ENCODE results near the gene GALM.
A peak's percentile ranks its signal among the peaks of the same experiment; 100 is the strongest.
"Not testable (repeated sequence)": the region's sequence is repeated elsewhere in the genome, so short reads cannot be mapped to it uniquely, and the experiment has no call there.

GALM gene

GRCh38 chr2:38665854-38666555, at the start of gene GALM:
TSS of gene GALM (plus strand) at chr2:38666114. CDS start at chr2:38666162, 48 bp downstream.
- peak in 2 of 3 experiments; percentile 16 to 92 for DNase-seq

- no peak for DNase-seq
These were observed 48.6 kb upstream of the GALM start for GRCh38 chr2:38617301-38617700.

GRCh38 chr2:38619458-38620164, 46.3 kb upstream of the GALM start:
- no peak for DNase-seq

DNA sequence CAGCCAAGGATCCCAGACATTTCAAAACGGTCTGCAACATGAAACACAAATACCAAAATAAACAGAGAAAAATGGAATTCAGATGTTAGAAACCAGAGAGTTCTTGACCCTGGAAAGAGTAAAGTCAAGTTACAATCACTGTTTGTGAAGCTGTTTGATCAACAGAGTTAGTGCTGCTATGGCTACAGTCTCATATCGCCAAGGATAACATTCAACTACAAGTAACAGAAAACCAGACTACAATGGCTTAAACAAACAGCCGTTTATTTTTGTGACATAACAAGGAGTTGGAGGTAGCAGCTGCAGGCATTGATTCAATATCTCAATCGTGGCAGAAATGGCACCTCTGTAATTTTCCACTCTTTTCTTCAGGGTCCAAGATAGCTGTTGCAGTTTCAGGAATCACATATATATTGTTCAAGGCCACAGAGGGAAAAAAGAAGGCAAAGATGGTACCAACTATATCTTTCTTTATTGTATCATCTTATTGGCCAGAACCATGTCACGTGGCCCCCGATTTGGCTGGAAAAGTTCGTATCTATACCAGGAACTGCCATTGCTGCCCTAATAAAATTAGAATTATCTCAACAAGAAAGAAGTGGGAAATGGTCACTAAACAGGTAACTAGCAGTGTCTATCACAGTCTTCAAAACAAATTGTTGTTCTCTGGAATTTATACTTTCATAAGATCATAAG, 45.5 kb upstream of the GALM start:
- DNase-seq: peak in 1 of 3 experiments; percentile 66

GRCh38 chr2:38621018-38621417, 44.9 kb upstream of the GALM start:
- no peak for DNase-seq

GRCh38 chr2:38622210-38622609, 43.7 kb upstream of the GALM start:
- no peak for DNase-seq

- DNase-seq: no peak
These were observed 39.4 kb upstream of the GALM start for GRCh38 chr2:38626326-38627035.

DNA sequence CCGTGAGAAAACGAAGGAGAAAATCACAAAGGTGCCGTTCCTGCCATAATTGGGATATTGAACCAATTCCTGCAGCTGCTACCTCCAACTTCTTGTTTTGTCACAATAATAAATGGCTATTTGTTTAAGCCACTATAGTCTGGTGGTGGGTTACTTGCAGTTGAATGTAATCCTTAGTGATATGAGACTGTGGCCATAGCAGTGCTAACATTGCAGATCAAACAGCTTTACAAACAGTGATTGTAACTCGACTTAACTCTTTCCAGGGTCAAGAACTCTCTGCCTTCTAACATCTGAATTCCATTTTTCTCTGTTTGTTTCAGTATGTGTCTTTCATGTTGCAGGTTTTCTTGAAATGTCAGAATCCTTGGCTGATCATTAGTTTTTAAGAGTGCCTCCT, 38.5 kb upstream of the GALM start:
- DNase-seq: peak in 1 of 3 experiments; percentile 15

DNA sequence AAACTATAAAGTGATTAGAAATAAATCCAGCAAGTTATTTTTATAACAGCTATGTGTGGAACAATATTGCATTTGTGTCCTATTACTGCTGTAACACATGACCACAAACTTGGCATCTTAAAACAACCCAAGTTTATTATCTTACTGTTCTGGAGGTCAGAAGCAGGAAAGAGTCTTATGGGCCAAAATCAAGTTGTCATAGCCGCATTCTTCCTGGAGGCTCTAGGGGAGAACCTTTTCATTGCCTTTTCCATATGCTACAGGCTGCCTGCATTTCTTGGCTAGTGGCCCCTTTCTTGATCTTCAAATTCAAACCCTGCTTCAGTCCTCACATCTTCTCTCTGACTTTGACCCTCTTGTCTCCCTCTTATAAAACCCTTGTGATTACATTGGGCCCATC, 36.2 kb upstream of the GALM start:
- DNase-seq: no peak

DNA sequence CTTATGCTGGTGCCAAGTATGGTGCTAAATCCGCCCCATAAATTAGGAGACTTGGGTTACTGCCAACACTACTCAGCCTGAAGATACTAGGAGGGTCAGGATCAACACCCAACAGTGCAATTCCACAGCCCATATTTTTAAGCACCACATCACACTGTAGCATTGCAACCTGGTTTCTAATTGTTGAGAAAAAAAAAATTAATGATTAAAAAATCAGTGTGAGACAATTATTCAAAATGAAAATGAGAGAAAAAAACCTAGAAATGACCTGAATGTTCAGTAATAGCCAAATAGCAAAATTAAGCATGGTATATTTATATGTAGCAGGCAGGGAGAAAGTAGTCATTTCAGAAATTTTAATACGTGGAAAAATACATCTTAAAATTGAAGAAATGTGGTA, 33.9 kb upstream of the GALM start:
- no peak for DNase-seq

GRCh38 chr2:38632980-38633379, 32.9 kb upstream of the GALM start:
- no peak for DNase-seq

- DNase-seq: no peak
These were observed 32.0 kb upstream of the GALM start for GRCh38 chr2:38633895-38634294.

GRCh38 chr2:38634684-38635083, 31.2 kb upstream of the GALM start:
- no peak for DNase-seq

DNA sequence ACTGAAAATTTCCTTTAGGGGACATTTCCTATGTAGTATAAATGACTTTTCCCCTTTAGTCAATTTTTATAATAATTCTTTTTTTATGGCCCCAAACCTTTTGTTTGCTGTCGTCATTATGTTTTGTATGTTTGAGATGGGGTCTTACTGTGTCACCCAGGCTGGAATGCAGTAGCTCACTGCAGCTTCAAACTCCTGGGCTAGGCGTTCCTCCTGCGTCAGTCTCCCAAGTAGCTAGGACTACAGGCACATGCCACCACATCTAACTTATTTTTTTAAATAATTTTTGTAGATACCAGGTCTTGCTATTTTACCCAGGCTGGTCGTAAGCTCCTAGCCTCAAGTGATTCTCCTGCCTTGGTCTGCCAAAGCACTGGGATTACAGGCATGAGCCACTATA, 30.8 kb upstream of the GALM start:
- DNase-seq: no peak

GRCh38 chr2:38636069-38636468, 29.8 kb upstream of the GALM start:
- DNase-seq: no peak

GRCh38 chr2:38642373-38643017, 23.4 kb upstream of the GALM start:
- DNase-seq: not testable (repeated sequence)

GRCh38 chr2:38643021-38643671, 22.8 kb upstream of the GALM start:
- DNase-seq: no peak

DNA sequence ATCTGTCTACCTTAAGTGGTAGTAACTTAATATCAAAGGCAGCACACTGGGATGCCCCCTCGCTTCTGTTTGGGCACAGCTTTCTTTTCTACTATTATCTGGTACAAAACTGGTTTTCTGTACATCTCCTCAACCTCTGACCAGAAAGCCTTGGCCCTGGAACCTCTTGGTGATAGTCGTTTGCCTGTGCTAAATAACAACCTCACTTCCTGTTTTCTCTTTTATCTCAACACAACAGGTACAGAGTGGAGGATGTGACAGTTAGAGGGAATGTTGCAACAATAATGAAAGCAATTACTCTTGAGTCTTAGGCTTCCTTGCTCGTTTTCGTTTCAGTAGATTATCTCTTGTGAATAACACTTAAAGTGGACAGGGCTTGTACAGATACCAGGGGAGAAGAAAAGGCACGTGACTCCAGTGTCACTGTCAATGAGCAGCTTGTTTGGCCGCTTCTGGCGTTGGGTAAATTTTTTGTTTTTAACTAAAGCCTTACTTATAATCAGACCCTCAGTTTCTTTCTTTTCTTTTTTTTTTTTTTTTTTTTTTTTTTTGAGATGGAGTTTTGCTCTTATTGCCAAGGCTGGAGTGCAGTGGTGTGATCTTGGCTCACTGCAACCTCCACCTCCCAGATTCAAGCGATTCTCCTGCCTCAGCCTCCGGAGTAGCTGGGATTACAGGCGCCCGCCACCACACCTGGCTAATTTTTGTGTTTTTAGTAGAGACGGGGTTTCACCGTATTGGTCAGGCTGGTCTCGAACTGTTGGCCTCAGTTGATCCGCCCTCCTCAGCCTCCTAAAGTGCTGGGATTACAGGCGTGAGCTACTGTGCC, 22.0 kb upstream of the GALM start:
- not testable (repeated sequence) for DNase-seq

DNA sequence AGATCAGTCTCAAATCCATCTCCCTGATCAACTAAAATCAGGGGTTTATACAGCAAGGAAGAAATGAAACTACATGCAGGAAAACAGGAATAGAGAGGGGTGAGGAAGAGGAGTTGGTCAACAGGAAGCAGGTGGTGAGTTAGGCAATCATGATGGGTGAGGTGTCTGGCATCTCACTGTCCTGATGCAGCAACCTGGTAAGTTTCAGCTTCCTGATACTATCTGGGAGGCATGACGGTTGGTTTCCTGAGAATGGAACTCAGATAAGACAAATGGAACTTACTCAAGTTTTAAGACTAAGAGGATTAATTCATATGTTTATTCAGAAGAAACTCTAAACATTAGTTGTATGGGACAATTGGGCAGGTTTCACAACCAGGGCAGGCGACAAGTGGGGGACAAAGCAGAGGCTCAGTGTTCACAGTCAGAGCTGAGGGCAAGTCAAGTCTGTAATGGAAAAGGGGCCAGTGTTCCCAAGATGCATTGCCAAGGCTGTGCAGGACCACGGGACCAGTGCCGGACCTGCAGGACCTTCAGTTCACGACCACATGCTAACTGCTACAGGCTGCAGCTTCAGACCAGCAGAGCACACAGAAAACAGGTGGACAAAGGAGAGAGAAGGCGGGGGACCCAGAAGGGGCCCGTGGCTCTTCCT, 17.7 kb upstream of the GALM start:
- DNase-seq: no peak

DNA sequence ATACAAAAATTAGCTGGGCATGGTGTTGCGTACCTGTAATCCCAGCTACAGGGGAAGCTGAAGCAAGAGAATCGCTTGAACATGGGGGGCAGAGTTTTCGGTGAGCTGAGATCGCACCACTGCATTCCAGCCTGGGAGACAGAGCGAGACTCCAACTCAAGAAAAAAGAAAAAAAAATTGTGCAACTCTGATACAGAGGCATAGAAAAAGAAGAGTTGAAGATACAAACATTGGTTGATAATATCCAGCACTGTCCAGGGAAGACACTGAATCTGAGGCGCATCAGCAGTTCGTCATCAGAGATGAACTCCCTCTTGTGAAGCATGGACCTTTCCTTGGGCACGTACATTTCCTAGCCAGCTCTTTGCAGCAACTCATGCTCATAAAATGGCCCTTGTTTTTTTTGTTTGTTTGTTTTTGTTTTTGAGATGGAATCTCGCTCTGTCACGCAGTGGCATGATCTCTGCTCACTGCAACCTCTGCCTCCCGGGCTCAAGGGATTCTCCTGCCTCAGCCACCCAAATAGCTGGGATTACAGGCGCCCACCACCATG, 16.7 kb upstream of the GALM start:
- no peak for DNase-seq
